Measurements from ENCODE around the gene RAD51B.
"Not testable (repeated sequence)": the region's sequence is repeated elsewhere in the genome, so short reads cannot be mapped to it uniquely, and the experiment has no call there.

RAD51B gene

GRCh38 chr14:67819563-67820421, at the start of gene RAD51B:
Gene RAD51B (plus strand): TSS chr14:67819779.
- DNase-seq, result peak; percentile 88

DNA sequence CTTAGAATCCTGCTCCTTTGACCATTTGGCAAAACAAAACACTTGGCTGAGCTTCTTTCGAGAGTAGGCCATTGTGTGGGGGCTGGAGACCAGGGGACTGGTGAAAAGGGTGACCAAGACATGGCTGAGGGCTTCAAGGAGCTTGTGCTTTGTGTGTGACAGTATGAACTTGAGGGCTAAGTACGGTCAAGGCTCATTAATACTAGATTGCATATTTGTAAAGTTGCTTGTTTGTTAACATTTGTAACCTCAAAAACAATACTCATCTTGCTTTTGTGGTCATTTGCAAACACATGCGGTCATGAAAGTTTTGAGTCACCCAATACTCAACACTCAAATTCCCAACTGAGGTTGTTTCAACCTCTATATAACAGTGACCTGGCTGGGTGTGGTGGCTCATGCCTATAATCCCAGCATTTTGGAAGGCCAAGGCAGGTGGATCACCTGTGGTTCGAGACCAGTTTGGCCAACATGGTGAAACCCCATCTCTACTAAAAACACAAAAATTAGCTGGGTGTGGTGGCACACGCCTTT, 45.7 kb upstream of the RAD51B start:
- DNase-seq, result no peak

DNA sequence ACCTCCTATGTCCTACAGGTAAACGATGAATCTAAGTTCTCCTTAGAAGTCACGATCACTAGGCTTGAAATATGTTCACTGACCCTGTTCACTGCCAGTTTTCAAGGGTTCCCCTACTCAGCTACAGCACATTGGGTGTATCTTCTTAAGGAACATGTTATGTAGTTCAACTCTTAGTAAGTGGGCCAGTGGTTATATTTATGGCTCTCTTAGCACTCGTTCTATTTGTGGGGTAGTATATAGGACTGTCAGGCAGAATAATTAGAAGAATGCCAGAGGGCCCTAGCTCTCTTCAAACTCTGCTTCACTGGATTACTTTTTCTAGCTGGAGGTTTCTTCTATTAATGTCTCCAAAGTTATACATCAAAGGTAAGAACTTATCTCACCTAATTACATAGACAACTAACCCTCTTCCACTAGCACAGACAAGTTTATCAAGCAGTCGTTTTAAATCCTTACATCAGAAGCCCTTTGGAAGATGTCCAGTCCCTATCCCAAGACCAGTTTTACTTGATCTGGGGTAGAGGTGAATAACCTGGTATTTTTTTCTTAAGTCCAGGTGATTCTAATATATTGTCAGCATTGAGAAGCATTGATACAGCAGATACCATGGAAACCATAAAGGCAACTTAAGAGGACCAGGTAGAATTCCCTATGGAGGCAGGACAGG, 42.8 kb upstream of the RAD51B start:
- DNase-seq, result no peak

DNA sequence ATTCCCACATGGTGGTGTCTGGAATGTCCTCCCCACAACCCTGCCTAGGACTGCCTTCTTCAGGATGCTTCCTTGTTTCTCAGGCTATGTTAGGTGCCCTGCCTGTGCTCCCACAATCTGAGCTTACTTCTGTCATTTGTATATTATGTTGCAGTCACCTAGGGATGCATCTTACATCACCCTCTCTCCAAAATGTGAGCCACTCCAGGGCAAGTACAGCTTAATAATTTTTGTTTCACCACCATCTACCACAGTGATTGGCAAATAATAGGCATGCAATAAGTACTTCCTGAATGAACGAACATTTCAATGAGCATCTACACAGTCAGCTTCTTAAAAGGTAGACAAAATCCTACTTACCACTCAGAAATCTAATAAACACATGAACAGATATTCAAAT, 40.8 kb upstream of the RAD51B start:
- DNase-seq, result no peak

GRCh38 chr14:67782090-67782489, 37.5 kb upstream of the RAD51B start:
- DNase-seq, result no peak

DNA sequence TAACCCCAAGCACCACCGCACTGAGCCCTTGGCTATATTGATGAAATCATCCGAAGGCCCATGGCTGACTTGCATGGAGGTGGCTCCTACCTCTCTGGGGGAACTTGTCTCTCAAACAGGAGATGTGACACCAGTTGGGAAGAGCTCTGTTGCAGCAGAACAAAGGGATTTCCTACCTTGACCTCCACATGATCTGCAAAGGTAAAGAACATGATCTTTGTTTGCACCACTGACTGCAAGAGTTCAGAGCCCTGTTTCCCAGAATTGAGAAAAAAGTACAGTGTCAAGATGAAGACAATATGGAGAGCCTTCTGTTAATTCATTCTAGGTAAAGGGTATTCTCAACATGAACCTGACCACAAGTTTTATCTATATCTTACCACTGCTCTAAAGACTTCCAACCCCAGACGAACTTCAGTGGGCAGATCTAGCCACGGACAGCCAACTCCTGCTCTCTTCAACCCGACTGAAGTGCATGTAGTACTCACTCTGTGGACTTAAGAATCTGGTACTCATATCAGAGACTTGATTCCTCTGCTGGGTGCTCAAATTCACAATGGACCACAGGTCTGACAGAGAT, 35.2 kb upstream of the RAD51B start:
- DNase-seq, result no peak

- DNase-seq, result no peak
These were observed 34.1 kb upstream of the RAD51B start for GRCh38 chr14:67785270-67786109.

DNA sequence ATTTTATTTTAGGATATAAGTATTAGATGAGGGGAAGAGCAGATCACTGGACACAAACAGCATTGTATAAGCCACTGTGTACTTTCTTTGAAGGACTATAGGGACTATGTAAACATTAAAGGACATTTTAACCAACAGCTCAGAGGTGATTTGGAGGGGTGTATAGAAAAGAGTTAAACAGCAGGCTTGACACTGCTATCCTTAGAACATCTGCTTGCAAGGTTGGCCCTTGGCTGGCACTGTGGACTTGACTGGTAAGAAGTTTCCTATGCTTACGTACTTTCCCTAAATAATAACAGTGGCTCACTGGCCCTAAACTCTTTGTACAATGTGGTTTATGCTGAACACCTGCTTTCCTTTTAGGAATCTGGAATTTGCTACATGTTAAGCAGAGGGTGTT, 31.9 kb upstream of the RAD51B start:
- DNase-seq, result no peak

DNA sequence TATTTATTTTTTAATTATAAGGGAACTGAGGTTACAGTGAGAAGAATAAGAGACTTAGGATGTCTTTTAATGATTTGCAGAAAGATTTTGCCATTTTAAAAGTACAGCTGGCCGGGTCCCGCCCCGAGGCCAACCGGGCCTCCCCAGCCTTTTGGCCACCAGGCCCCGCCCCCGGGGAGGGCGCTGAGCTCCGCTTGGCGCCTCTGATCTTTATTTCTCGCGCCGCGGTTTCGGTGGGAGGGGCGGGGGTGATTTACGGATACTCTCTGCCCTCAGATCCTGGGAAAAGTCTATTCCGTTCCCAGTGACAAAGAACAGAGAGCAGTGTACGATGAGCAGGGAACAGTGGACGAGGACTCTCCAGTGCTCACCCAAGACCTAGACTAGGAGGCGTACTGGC, 20.8 kb upstream of the RAD51B start:
- no peak for DNase-seq

GRCh38 chr14:67800743-67801142, 18.8 kb upstream of the RAD51B start:
- DNase-seq, result no peak

- DNase-seq, result no peak
These were observed 13.3 kb upstream of the RAD51B start for GRCh38 chr14:67806246-67806645.

GRCh38 chr14:67814821-67815220, 4.8 kb upstream of the RAD51B start:
- DNase-seq, result no peak

DNA sequence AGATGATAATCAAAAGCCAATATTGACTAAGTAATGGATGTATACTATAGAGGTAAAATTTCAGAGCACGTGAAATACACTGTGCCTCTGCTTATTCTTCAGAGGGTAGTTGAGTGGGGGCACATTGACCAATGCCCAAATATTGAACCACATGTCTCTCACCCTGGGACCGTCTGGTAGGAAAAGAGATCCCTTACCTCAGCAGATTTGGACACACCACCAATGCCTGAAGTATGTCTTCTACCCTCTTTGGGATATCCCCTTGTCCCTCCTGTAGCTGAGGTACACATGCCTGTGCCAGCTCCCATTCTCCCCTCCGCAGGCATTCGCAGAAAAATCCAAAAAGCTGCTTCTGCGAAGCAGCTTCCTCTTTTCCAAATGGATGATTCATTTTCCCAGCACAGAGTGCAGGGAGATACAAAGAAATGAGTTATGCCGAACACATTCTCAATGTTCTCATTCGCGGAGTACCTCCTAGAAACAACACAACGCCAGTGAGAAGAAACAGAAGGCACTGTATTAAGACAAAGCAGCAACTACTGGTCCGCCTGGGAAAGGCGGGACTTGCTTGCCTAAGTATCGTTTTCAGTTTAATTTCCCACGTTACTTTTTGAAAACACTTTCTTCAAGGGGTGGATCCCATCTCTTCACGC, 3.9 kb upstream of the RAD51B start:
- DNase-seq, result no peak

- peak; percentile 92 for DNase-seq
These were observed 3.1 kb upstream of the RAD51B start, which contains the start of gene ZFYVE26 for GRCh38 chr14:67816326-67817002. Gene ZFYVE26 (minus strand): TSS chr14:67816590. CDS start chr14:67815963, 627 bp downstream.

DNA sequence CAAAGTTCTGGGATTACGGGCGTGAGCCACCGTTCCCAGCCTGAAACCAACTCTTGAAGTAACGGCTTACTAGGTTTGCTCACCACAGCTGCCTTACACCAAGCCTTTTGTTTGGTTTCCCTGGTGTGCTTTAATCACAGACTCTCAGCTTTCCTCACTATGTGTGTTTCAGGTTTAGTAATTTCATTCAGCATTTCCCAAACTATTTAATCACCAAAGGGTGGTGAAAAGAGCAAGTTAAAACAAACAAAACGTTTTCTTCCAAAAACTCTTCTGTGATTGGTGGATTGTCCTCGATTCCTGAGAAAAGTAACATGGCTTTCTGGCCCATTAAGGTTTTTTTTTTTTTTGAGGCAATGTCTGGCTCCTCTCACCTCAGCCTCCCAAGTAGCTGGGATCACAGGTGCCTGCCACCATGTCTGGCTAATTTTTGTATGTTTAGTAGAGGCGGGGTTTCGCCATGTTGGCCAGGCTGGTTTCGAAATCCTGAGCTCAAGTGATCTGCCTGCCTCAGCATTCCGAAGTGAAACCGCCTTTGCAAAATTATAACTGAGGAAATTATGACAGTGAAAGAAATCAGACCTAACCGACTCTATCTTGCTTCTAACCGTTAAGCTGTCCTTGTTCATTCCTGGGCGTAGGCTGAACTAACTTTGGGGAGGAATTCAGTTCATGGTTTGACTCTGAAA, 1.7 kb upstream of the RAD51B start:
- no peak for DNase-seq

GRCh38 chr14:67818476-67818875, 1.1 kb upstream of the RAD51B start:
- not testable (repeated sequence) for DNase-seq

- DNase-seq, result no peak
These were observed 921 bp downstream of the RAD51B start for GRCh38 chr14:67820428-67820971.

- no peak for DNase-seq
These were observed 1.5 kb downstream of the RAD51B start for GRCh38 chr14:67821121-67821520.

- DNase-seq, result no peak
These were observed 11.5 kb downstream of the RAD51B start for GRCh38 chr14:67831113-67831512.

GRCh38 chr14:67833403-67833802, 13.8 kb downstream of the RAD51B start:
- no peak for DNase-seq

DNA sequence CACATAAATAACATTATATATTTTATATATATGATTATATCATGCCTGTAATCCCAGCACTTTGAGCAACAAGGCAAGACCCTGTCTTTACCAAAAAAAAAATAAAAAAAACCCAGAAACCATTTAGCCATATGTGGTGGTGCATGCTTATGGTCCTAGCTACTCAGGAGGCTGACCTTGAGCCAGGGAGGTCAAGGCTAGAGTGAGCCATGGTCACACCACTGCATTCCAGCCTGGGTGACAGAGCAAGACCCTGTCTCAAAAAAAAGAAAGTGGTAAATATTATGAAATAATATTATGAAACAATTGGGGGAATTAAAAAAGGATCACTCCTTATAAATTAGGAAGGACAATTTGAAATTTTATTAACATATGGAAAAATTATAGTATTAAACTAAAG, 16.0 kb downstream of the RAD51B start:
- DNase-seq, result no peak
